Measurements from ENCODE around the gene MAP10. TPM values are rescaled to one million over a fixed set of nuclear protein-coding genes. Genes with fewer than 3 reads are reported as not detected.

The MAP10 gene
- total RNA-seq, 1 experiment from 2014 or later = 1.2 TPM

- H3K4me1 ChIP-seq (ENCODE audit: insufficient read depth, low read length) = no peaks in the 10 kb centered on the region
- H3K79me1 ChIP-seq (ENCODE audit: insufficient read depth, low read depth, low read length, poor library complexity, severe bottlenecking) = no peaks in the 10 kb centered on the region
- no peaks in the 10 kb centered on the region for H4K20me1 ChIP-seq (ENCODE audit: control insufficient read depth, insufficient read depth, insufficient read length)
- H3K9me3 Mint-ChIP-seq = no peaks in the 10 kb centered on the region
- H3K36me3 Mint-ChIP-seq (ENCODE audit: insufficient read depth in 1 of 3, low read depth in 3 of 3) = no peaks in the 10 kb centered on the region
- no peak overlapping the region for H3K56ac ChIP-seq (ENCODE audit: insufficient read length, low read depth, low read length)
- no peak overlapping the region for H4K8ac ChIP-seq (replicated peaks; ENCODE audit: insufficient read length, low read depth, low read length)
- no peaks in the 10 kb centered on the region; the same call in 1 of the 2 replicates for H3K27me3 Mint-ChIP-seq (ENCODE audit: low read depth)
- no peak for TF ChIP-seq CTCF (conservative IDR thresholded peaks at IDR 0.05)
- no CpG with 5 or more reads among the region's 5 CpGs for WGBS (ENCODE audit: extremely low coverage, insufficient read length, low lambda C conversion rate)
- no peak overlapping the region for H2BK20ac ChIP-seq (ENCODE audit: low read depth, low read length, poor library complexity, severe bottlenecking)
- no peak for DNase-seq
- H3K27me3 ChIP-seq (ENCODE audit: insufficient read depth, low read length) = no peaks in the 10 kb centered on the region
- no peaks in the 10 kb centered on the region for H3K23me2 ChIP-seq (ENCODE audit: insufficient read length, low read depth, low read length, poor library complexity, severe bottlenecking)
- no peaks in the 10 kb centered on the region for H3K9me3 ChIP-seq (ENCODE audit: control insufficient read depth, low read depth, low read length)
- no peak overlapping the region for H4K91ac ChIP-seq (ENCODE audit: insufficient read length, low read depth, low read length)
- H3T11ph ChIP-seq (ENCODE audit: low read length) = no peak overlapping the region
- H3K9ac ChIP-seq (ENCODE audit: extremely low read depth, insufficient read length, low read length) = no peak overlapping the region
- no peak overlapping the region for H2BK15ac ChIP-seq (ENCODE audit: low read depth, low read length)
- H2BK5ac ChIP-seq (ENCODE audit: insufficient read length, low read length) = no peak overlapping the region
- H3K4me3 Mint-ChIP-seq = no peak overlapping the region
- H3K4ac ChIP-seq (ENCODE audit: low read depth, low read length) = no peak overlapping the region
- no peak overlapping the region for H2AFZ ChIP-seq (ENCODE audit: low read length)
- H3K79me2 ChIP-seq (ENCODE audit: insufficient read depth, low read length) = no peaks in the 10 kb centered on the region
- no peak overlapping the region for H3K4me2 ChIP-seq (ENCODE audit: insufficient read depth, insufficient read length, low read length)
- no peak overlapping the region for H3K27ac Mint-ChIP-seq
- no peak overlapping the region for H2AK5ac ChIP-seq (ENCODE audit: insufficient read length, low read length)
- no peak overlapping the region for H3K18ac ChIP-seq (ENCODE audit: insufficient read length, low read depth, low read length)
- no peak overlapping the region for H3K27ac ChIP-seq (ENCODE audit: insufficient read length, low read depth, low read length)
- H3K4me1 Mint-ChIP-seq = no peaks in the 10 kb centered on the region
- H2BK120ac ChIP-seq (ENCODE audit: low read depth, low read length, poor library complexity, severe bottlenecking) = no peak overlapping the region
- no peak overlapping the region for H3K14ac ChIP-seq (ENCODE audit: insufficient read depth, low read length)
- H3K23ac ChIP-seq (ENCODE audit: insufficient read length, low read depth, low read length) = no peak overlapping the region
- H2BK12ac ChIP-seq (ENCODE audit: insufficient read length, low read depth, low read length) = no peak overlapping the region
- no peak overlapping the region for H4K5ac ChIP-seq (ENCODE audit: insufficient read length, low read depth, low read length)
These were observed 46.3 kb downstream of the MAP10 start for GRCh38 chr1:232851532-232851931.
